MM.1S (cell line): Measurements from ENCODE around the gene FBXO8.

Source experiments
- CTCF ChIP-seq: fragments of 300-600 bp; sonication (generic); IDR thresholded peaks from 2 replicates; pipeline ENCODE4 v1.5.1; 2016; ENCODE audit warnings: antibody characterized with exemption, low read length, mixed read lengths
- EZH2 ChIP-seq: fragments of 300-600 bp; sonication (generic); optimal IDR thresholded peaks from 2 replicates; pipeline ENCODE3; 2017; ENCODE audit warnings: low read depth, mild to moderate bottlenecking, antibody characterized with exemption, low read length, mixed read lengths
- EZH2phosphoT487 ChIP-seq: fragments of 300-600 bp; sonication (generic); IDR thresholded peaks from 2 replicates; pipeline ENCODE4 v1.6.1; 2018; ENCODE audit warnings: antibody characterized with exemption, low read length

- TF ChIP-seq CTCF (no peak), EZH2phosphoT487 (no peak), EZH2 (no peak)
These were observed 23.4 kb downstream of the FBXO8 start for GRCh38 chr4:174260099-174260498.
